GM12875 (cell line): Measurements from ENCODE around the gene PGLYRP1.

Experiments
- H3K4me3 ChIP-seq: one replicate; pipeline ENCODE4 v1.5.1; 2011; ENCODE audit warnings: low read depth, low read length, control low read depth
- TF ChIP-seq, protein P1 (sequence below): IDR thresholded peaks from 2 replicates; pipeline ENCODE4 v1.5.1; 2011; ENCODE audit warnings: low read depth, mild to moderate bottlenecking, control low read depth, inconsistent platforms, low read length, moderate library complexity, borderline replicate concordance; ENCODE audit not compliant: insufficient read depth

The PGLYRP1 gene

GRCh38 chr19:46022061-46022430 lies 807 bp downstream of the PGLYRP1 start:
- no peak overlapping the region for H3K4me3 ChIP-seq
- TF ChIP-seq, protein P1, sequence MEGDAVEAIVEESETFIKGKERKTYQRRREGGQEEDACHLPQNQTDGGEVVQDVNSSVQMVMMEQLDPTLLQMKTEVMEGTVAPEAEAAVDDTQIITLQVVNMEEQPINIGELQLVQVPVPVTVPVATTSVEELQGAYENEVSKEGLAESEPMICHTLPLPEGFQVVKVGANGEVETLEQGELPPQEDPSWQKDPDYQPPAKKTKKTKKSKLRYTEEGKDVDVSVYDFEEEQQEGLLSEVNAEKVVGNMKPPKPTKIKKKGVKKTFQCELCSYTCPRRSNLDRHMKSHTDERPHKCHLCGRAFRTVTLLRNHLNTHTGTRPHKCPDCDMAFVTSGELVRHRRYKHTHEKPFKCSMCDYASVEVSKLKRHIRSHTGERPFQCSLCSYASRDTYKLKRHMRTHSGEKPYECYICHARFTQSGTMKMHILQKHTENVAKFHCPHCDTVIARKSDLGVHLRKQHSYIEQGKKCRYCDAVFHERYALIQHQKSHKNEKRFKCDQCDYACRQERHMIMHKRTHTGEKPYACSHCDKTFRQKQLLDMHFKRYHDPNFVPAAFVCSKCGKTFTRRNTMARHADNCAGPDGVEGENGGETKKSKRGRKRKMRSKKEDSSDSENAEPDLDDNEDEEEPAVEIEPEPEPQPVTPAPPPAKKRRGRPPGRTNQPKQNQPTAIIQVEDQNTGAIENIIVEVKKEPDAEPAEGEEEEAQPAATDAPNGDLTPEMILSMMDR, result no peak

DNA sequence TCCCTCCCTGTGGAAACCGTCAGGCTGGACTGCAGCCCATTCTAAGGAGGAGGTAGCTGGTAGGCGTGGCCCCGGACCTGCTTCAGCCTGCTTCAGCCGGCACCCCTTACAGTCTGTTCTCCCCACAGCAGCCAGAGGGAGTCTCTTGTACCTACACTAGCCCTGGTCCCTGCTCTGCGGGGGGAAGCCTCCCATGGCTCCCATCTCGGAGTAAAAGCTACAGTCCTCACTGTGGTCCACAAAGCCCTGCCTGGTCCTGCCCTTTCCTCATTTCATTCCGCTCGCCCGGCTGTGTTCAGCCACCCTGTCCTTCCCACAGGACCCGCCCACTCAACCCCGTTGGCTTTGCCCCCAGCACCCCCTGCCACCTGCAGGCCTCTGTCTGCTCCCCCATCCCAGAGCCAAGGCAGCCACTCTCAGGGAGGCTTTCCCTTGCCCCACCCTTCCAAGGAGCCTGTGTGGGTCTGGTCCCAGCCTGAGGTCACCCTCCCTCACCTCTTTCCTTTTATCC lies 1.3 kb downstream of the PGLYRP1 start:
- TF ChIP-seq, protein P1, result no peak
- H3K4me3 ChIP-seq, result no peak overlapping the region

- TF ChIP-seq, protein P1, result no peak
- H3K4me3 ChIP-seq, result no peak overlapping the region
Observed at GRCh38 chr19:46020819-46021125, 2.1 kb downstream of the PGLYRP1 start.

DNA sequence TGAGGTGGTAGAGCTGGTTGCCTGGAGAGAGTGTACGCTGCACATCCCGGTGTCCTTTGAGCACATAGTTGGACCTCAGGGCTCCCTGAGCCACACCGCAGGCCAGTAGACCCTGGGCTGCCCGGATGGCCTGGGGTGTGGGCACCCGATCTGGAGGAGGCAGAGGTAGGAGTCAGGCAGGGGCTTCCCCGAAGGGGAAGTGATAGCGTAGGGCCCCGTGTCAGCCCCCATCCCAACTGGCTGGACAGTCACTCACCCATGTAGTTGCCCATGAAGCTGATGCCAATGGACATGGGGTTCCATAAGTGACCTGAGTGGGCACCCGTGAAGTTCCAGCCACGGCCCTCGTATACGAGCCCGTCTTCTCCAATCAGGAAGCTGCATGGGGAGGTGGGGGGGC lies 3.6 kb downstream of the PGLYRP1 start:
- TF ChIP-seq, protein P1, result no peak
- no peak overlapping the region for H3K4me3 ChIP-seq

DNA sequence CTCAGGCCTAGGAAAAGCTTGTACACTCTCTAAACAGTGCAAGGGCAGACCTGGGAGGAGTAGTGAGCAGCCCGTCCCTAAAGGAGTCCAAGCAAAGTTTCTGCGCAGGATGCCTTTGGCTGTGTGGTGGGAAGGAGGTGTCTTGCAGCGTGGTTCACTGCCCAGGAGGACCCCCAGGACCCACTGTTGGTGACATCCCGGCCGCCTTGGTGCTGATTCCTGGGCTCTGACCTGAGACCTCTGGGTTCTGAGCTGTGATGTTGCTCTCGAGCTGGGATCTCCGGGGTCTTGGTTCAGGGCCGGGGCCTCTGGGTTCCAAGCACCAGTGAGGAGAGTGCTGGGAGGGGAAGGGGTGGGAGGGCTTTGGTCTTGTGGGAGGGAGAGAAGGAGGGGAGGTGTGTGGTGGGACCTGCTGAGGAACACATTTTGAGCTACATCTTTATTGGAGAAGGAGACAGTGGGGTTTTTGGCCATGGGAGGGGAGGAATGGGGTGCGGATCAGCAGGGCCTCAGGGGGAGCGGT lies 4.1 kb downstream of the PGLYRP1 start:
- TF ChIP-seq, protein P1, result no peak

GRCh38 chr19:46017874-46018675 lies 4.8 kb downstream of the PGLYRP1 start:
- TF ChIP-seq, protein P1, result no peak

More for the DNA sequence above, 4.1 kb downstream of the PGLYRP1 start:
- H3K4me3 ChIP-seq, result no peak overlapping the region

DNA sequence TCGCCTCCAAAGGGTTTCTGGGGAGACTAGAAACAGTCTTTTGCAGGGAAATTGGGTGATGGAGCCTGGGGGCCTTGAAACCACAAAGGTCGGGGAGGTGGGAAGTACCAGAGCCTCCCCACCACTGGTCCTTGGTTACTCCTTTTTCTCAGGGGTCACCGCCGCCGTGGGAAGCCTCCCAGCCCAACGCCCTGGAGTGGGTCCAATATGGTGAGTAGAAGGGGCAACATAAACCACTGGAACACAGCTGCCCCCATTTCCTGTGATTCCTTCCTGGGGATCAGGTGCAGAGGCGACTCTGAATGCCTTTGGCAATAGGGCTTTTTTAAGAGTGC lies 5.8 kb downstream of the PGLYRP1 start:
- TF ChIP-seq, protein P1, result no peak
- no peak overlapping the region for H3K4me3 ChIP-seq

More at GRCh38 chr19:46017874-46018675, 4.8 kb downstream of the PGLYRP1 start:
- no peak overlapping the region for H3K4me3 ChIP-seq
